Upper lobe of left lung (tissue), 4 donors: Measurements from ENCODE around the gene ANKRD10.

Experiments
- POLR2A ChIP-seq, 4 donors: fragments of 450-650 bp; IDR thresholded peaks; one replicate each; pipeline ENCODE4 v1.5.1; 2016 to 2017; ENCODE audit warnings: antibody characterized with exemption in 4 of 4, mild to moderate bottlenecking in 2 of 4
- POLR2AphosphoS5 ChIP-seq, 2 donors: sonication (generic); formaldehyde crosslinking; IDR thresholded peaks; one replicate each; pipeline ENCODE4 v1.5.1; 2017; ENCODE audit warnings: antibody characterized with exemption in 2 of 2

DNA sequence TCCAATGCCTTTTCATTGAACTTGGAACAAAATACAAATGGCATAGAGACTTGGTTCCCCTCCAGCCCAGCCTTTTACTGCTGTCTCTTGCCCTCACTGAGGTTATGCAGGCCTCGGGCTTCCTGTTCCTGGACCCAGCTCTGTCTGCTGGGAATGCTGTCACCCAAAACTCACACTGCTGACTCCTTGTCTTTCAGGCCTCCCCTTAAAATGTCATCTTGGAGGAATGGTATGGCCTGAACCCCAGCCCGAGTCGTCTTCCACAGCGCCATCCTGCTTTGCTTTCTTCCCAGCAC lies 9.7 kb upstream of the ANKRD10 start:
- no peak for TF ChIP-seq POLR2AphosphoS5 (IDR thresholded peaks at IDR 0.05)
- no peak for TF ChIP-seq POLR2A (IDR thresholded peaks at IDR 0.05)
